IPS-18c (cell line): Measurements from ENCODE around the gene INTS11.
"Not testable (repeated sequence)": the region's sequence is repeated elsewhere in the genome, so short reads cannot be mapped to it uniquely, and the experiment has no call there.

Experiments
- H3K4me3 ChIP-seq: 2 replicates; pipeline ENCODE4 v1.7.0; 2013; ENCODE audit warnings: low read depth, mild to moderate bottlenecking, low read length, moderate library complexity; ENCODE audit not compliant: insufficient read depth
- H3K9me3 ChIP-seq: one replicate; pipeline ENCODE4 v1.6.1; 2013; ENCODE audit warnings: mild to moderate bottlenecking, low read length, moderate library complexity; ENCODE audit not compliant: control insufficient read depth, insufficient read depth

Gene INTS11

DNA sequence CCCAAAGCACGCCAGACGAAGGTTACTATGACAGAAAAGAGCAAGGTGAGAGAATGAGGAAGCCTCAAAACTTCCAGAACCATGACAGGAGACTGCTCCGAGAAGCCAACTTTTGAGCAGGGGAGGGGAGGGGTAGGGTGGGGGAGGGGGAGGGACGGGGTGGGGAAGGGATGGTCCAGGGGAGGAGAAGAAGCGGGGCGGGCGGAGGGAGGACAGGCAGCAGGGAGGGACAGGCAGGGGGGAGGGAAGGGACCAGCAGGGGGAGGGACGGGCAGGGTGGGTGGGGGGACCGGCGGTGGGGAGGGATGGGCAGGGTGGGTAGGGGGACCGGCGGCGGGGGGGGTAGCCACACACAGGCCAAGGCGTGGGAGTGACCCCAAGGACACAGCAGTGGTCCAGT is 2.0 kb downstream of the INTS11 start:
- Histone ChIP-seq H3K4me3 (no peak overlapping the region), H3K9me3 (no peaks in the 10 kb centered on the region)

GRCh38 chr1:1321477-1321876 is 3.0 kb downstream of the INTS11 start:
- Histone ChIP-seq H3K9me3 (no peaks in the 10 kb centered on the region), H3K4me3 (no peak overlapping the region)

DNA sequence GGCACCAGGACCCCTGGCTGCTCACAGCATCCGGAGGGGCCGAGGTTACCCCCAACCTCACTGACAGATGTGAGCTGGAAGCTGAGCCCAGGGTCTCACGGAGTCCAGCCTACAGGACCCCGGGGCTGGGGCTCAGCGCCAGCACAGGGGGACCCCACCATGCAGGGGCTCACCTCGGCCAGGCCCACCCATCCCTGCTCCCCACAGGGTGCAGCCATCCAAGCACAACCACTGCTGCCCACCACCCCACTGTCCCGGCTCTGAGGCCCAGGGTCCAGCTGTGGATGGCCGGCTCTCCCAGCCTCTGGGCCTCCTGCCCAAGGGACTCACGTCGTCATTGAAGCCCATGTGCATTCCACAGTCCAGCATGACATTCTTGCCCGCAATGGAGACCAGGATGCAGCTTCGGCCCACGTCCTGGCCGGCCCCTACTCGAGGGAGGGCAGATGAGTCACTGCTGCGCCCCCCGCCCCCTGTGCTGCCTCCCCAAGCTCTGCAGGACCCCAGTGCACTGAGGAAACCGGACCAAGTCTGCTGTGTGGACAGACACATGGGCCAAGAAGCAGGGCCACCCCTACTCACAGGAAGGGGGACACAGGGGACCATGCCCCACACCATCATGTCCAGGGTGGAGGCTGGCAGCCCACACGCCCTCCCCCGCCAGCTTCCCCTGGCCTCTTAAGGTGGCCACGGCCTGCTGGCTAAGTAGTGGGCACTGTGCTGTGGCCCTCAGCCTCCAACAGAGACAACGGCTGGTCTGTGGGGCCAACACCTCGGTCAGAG is 3.6 kb downstream of the INTS11 start:
- Histone ChIP-seq H3K4me3 (no peak overlapping the region), H3K9me3 (no peaks in the 10 kb centered on the region)

- Histone ChIP-seq H3K9me3 (no peaks in the 10 kb centered on the region), H3K4me3 (no peak overlapping the region)
Observed at GRCh38 chr1:1319646-1319941, 4.9 kb downstream of the INTS11 start.

- H3K4me3 ChIP-seq: no peak overlapping the region
- no peaks in the 10 kb centered on the region for H3K9me3 ChIP-seq
Observed at GRCh38 chr1:1318777-1319645, 5.4 kb downstream of the INTS11 start.

DNA sequence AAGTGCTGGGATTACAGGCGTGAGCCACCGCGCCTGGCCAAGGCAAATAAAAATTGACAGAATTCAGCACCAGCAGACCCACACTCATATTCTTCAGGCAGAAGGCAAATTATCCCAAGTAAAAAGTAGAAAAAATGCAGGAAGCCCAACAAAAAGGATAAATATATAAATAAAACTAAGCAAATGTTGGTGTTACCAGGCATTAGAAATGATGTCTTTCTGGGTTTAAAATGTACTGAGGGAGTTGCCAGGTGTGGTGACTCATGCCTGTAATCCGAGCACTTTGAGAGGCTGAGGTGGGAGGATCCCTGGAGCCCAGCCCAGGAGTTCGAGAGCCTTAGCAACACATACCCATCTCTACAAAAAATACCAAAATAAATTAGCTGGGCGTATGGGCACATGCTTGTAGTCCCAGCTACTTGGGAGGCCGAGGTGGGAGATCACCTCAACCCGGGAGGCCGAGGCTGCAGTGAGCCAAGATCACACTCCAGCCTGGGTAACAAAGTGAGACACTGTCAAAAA is 6.3 kb downstream of the INTS11 start:
- Histone ChIP-seq H3K9me3 (no peaks in the 10 kb centered on the region), H3K4me3 (no peak overlapping the region)

DNA sequence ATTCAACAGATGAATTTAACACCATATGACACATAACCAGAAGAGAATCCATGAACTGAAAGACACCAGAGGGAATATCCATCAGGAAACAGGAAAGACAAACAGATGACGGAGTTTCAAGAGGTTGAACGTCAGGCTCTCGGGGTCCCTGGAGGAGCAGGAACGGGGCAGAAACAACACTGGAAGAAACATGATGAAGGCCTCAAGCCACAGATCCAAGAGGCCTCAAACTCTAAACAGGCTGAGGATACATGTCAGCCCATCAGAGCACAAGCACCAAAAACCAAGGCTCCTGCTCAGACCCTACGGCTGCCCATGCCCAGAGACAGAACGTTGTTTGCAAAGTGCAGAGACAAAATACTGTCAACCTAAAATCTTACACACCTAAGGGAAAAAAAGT is 7.0 kb downstream of the INTS11 start:
- no peak overlapping the region for H3K4me3 ChIP-seq
- no peaks in the 10 kb centered on the region for H3K9me3 ChIP-seq

DNA sequence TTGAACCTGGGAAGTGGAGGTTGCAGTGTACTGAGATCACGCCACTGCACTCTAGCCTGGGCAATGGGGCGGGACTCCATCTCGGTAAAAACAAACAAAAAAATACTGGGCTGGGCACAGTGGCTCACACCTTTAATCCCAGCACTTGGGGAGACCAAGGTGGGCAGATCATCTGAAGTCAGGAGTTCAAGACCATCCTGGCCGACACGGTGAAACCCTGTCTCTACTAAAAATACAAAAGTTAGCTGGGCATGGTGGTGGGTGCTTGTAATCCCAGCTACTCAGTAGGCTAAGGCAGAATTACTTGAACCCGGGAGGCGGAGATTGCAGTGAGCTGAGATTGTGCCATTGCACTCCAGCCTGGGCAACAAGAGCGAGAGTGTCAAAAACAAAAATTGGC is 8.3 kb downstream of the INTS11 start:
- H3K9me3 ChIP-seq, H3K4me3 ChIP-seq: not testable (repeated sequence)

DNA sequence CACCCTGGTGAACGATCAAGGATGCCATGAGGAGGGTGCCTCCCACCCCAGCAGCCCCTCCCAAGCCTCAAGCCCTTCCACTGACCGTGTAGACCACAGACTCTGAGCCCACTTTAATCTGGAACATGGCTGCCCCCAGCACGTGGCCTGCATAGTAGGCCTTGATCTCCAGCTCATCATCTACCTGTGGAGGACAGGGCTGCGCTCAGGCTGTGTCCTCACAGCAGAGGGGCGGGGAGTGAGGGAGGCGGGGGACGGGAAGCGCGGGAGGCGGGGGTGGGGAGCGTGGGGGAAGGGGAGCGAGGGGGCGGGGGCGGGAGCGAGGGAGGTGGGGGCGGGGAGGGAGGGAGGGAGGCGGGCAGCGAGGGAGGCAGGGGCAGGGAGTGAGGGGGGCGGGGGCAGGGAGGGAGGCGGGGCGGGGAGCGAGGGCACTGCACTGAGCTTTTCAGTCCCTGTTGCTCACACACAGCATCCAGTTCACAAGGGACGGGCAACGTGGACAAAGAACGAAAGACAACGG is 9.0 kb downstream of the INTS11 start:
- Histone ChIP-seq H3K9me3 (no peaks in the 10 kb centered on the region), H3K4me3 (no peak overlapping the region; the same call in 1 of the 2 replicates)

GRCh38 chr1:1314678-1315335 is 9.7 kb downstream of the INTS11 start:
- Histone ChIP-seq H3K4me3 (no peak overlapping the region; the same call in 1 of the 2 replicates), H3K9me3 (no peaks in the 10 kb centered on the region)

- Histone ChIP-seq H3K9me3 (no peaks in the 10 kb centered on the region), H3K4me3 (no peak overlapping the region)
Observed at GRCh38 chr1:1314237-1314586, 10.2 kb downstream of the INTS11 start.

GRCh38 chr1:1313500-1314236 is 10.8 kb downstream of the INTS11 start:
- H3K4me3 ChIP-seq: no peak overlapping the region
- H3K9me3 ChIP-seq: no peaks in the 10 kb centered on the region

DNA sequence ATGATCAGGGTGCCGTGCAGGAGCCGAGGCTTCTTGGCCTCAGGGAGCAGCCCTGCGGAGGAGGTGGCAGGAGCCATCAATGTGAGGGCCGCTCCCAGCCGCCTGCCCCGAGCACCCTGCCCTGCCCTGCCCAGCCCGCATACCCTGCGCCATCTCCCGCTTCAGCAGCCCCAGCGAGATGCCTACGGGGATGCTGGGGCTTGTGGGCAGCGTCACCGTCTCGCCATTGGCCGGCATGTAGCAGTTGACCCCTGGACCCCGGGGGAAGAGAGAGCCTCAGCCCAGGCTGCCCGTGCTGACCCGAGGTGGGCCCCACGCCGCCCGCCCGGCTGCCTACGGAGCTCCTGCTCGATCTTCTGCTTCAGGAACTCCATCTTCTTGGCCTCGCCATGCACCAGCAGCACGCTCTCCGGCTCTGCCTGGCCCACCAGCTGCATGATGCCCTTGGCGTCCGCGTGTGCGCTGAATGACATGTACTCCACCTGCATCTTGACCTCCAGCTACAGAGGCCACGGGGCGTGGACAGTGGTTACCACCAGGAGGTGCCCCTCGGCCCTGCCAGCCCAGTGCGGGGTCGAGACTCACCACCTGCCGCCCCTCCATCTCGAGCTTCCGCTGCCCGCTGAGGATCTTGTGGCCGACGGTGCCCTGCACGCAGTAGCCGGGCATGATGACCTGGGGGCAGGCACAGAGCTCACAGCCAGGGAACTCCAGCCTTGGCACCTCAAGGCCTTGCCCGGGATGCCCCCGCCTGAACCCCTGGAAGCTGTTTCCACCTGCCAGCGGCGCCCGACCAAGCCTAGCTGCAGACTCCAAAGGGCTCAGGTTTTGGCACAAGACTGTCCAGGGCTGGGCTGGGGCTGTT is 11.8 kb downstream of the INTS11 start:
- H3K4me3 ChIP-seq: no peak overlapping the region

DNA sequence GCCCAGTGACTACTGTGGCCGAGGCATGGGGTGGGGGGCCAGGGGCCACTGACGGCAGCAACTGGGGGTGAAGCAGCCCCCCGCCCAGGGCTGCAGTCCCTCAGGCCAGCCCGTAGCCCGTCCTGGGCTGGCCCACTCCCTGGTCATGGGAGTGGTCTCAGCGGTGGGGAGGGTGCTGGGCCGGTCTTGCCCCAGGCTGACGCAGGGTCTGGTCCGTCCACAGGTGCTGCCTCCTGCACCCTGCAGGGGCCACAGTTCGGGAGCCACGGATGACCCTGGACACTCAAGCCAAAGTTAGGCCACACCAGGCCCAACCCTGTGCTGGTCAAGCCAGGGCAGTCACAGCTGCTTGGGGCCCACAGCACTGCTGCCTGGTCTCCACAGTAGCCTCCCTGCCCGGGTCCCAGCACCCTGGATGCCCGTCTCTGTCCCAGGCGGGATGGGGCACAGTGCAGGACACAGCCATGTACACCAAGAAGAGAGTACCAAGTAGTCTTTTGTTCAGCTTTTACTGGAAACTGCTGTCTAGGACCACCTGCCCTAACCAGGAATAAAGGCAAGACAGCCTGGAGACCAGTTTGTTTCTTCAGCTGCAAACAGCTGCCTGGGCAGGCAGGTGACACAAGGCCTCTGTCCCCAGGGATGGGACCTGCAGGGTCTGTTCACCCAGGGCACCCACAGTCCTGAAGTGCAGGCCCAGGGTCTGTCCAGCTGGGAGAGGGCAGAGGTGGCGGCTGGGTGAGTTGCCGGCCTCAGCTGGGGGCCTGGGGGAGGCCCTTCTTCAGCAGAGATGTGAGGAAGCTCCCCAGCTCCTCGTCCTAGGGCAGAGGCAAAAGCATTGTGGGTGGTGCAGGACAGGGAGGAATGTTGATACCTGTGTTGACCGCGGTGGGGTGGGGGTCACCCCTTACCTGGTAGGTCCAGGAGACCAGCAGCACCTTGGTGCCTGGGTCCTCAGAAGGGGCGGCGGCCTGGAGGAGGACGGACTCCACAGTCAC is 13.1 kb downstream of the INTS11 start:
- H3K9me3 ChIP-seq: no peaks in the 10 kb centered on the region
- no peak overlapping the region for H3K4me3 ChIP-seq

More for the DNA sequence above, 11.8 kb downstream of the INTS11 start:
- H3K9me3 ChIP-seq: no peaks in the 10 kb centered on the region

- Histone ChIP-seq H3K9me3 (no peaks in the 10 kb centered on the region), H3K4me3 (no peak overlapping the region)
Observed at GRCh38 chr1:1310476-1311053, 13.9 kb downstream of the INTS11 start.
